Transverse colon (tissue), 4 donors: Measurements from ENCODE around the gene CSTF3.

ENCODE experiments used
- CTCF ChIP-seq, 5 experiments: fragments of 200-600 bp in 3 of 5; fragments of 450-650 bp in 2 of 5; sonication (generic) in 3 of 5; IDR thresholded peaks; 1 replicate in 2 of 5; 2 replicates in 3 of 5; pipeline ENCODE4 v1.5.1; 2016 to 2017; ENCODE audit warnings: antibody characterized with exemption in 5 of 5, inconsistent platforms in 3 of 5, mild to moderate bottlenecking in 2 of 5, moderate library complexity in 1 of 5
- POLR2A ChIP-seq: fragments of 450-650 bp; IDR thresholded peaks from one replicate; pipeline ENCODE4 v1.6.1; 2016; ENCODE audit warnings: antibody characterized with exemption, mild to moderate bottlenecking, moderate library complexity
- POLR2AphosphoS5 ChIP-seq, 3 donors: sonication (generic); formaldehyde crosslinking; IDR thresholded peaks; one replicate each; pipeline ENCODE4 v1.6.1; 2016; ENCODE audit warnings: antibody characterized with exemption in 3 of 3

DNA sequence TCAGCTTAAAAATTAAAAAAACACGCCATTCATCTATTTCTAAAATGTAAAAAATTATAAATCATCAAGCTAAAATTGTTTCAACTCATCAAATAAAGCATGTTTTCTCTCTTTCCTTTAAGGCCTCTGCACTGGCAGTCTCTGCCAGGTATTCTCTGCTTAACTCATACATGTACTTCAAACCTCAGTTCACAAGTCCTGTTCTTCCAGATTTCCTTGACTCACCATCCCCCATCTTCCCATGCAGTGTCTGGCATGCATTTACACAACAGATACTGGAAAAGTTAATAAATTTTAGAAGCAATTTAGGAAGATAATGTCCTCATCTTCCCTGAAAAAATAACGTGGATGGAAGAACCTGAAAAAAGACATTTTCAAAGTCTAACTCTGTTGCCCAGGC, 32.5 kb downstream of the CSTF3 start:
- TF ChIP-seq CTCF (IDR thresholded peaks at IDR 0.05): no peak
- no peak for TF ChIP-seq POLR2A
- TF ChIP-seq POLR2AphosphoS5 (IDR thresholded peaks at IDR 0.05): no peak
